Activated T-cell treated with anti-CD3 and anti-CD28 coated beads, Interleukin-2, amount 50 U/mL, for 48 hours (primary cell): ENCODE results near the gene IKBKG.
"Not testable (repeated sequence)": the region's sequence is repeated elsewhere in the genome, so short reads cannot be mapped to it uniquely, and the experiment has no call there.

Source experiments
- DNase-seq, 2 experiments: peaks; one replicate each; pipeline ENCODE4 v3.0.0-alpha.2; 2020

Gene IKBKG

GRCh38 chrX:154560326-154560725 lies 12.9 kb downstream of the IKBKG start:
- DNase-seq, result not testable (repeated sequence)

GRCh38 chrX:154562295-154562694 lies 14.9 kb downstream of the IKBKG start:
- DNase-seq, result not testable (repeated sequence)

- DNase-seq, result not testable (repeated sequence)
Measured at GRCh38 chrX:154570361-154570760, 22.9 kb downstream of the IKBKG start.

GRCh38 chrX:154573061-154573460 lies 25.6 kb downstream of the IKBKG start:
- not testable (repeated sequence) for DNase-seq

- DNase-seq, result not testable (repeated sequence)
Measured at GRCh38 chrX:154575076-154575475, 27.7 kb downstream of the IKBKG start.

GRCh38 chrX:154582994-154583393 lies 35.6 kb downstream of the IKBKG start:
- not testable (repeated sequence) for DNase-seq

GRCh38 chrX:154584585-154585183 lies 37.3 kb downstream of the IKBKG start, which contains the start of gene CTAG1A:
CTAG1A (plus strand) TSS chrX:154585133; CDS start chrX:154585207, 74 bp downstream.
- DNase-seq, result not testable (repeated sequence)

- not testable (repeated sequence) for DNase-seq
Measured at GRCh38 chrX:154590415-154590814, 43.0 kb downstream of the IKBKG start.

GRCh38 chrX:154592505-154592904 lies 45.1 kb downstream of the IKBKG start:
- no peak for DNase-seq

GRCh38 chrX:154593201-154593600 lies 45.8 kb downstream of the IKBKG start:
- no peak for DNase-seq

GRCh38 chrX:154594491-154594890 lies 47.1 kb downstream of the IKBKG start:
- no peak for DNase-seq

- DNase-seq, result no peak
Measured at GRCh38 chrX:154595559-154596249, 48.3 kb downstream of the IKBKG start.

GRCh38 chrX:154596290-154596929 lies 49.0 kb downstream of the IKBKG start:
- DNase-seq, result no peak

- DNase-seq, result no peak
Measured at GRCh38 chrX:154597221-154597620, 49.8 kb downstream of the IKBKG start.

- no peak for DNase-seq
Measured at GRCh38 chrX:154598656-154599055, 51.2 kb downstream of the IKBKG start.

- DNase-seq, result no peak
Measured at GRCh38 chrX:154599531-154599930, 52.1 kb downstream of the IKBKG start.

GRCh38 chrX:154600759-154601374 lies 53.4 kb downstream of the IKBKG start:
- no peak for DNase-seq

- no peak for DNase-seq
Measured at GRCh38 chrX:154602226-154602625, 54.8 kb downstream of the IKBKG start.

- no peak for DNase-seq
Measured at GRCh38 chrX:154602766-154603437, 55.5 kb downstream of the IKBKG start.

- no peak for DNase-seq
Measured at GRCh38 chrX:154603438-154604430, 56.3 kb downstream of the IKBKG start.

- DNase-seq, result no peak
Measured at GRCh38 chrX:154605566-154605965, 58.1 kb downstream of the IKBKG start.

GRCh38 chrX:154607370-154607769 lies 60.0 kb downstream of the IKBKG start:
- DNase-seq, result no peak
